IMR-90 (cell line): ENCODE data around the gene HOXD13. TPM values are rescaled to one million over a fixed set of nuclear protein-coding genes. Genes with fewer than 3 reads are reported as not detected.

ENCODE experiments used
- ATAC-seq: fragments of 200-7000 bp; cut with Tn5 transposase; 2 replicates; pipeline ENCODE4 v1.9.1; 2020; ENCODE audit warnings: low read depth, mild to moderate bottlenecking, moderate library complexity
- BruUV-seq: library from RNA; stranded (reverse); fragments of 400-500 nt; replicated peaks from 2 replicates; lab custom pipeline; 2021; lab: Mats Ljungman, UMichigan
- CTCF ChIA-PET: fragments of 300-600 bp; formaldehyde crosslinking; extraction: SDS; loops from one replicate; lab custom pipeline; 2021; ENCODE audit warnings: antibody characterized with exemption; lab: Yijun Ruan, JAX
- POLR2A ChIA-PET: fragments of 300-600 bp; sonication (Branson Sonifier 250); formaldehyde crosslinking; loops from one replicate; lab custom pipeline; 2022; ENCODE audit warnings: antibody characterized with exemption; ENCODE audit not compliant: unreplicated experiment; lab: Charles Lee
- DNase-seq: peaks from one replicate; pipeline ENCODE4 v3.0.0; 2013
- H2AFZ ChIP-seq: replicated peaks from 2 replicates; pipeline ENCODE3; 2013; ENCODE audit warnings: low read length, mild to moderate bottlenecking; ENCODE audit not compliant: poor library complexity
- H2AK5ac ChIP-seq: 2 replicates; pipeline ENCODE4 v1.6.1; 2013; ENCODE audit warnings: low read depth, low read length, inconsistent platforms
- H2AK9ac ChIP-seq: replicated peaks from 2 replicates; pipeline ENCODE3; 2013; ENCODE audit warnings: mild to moderate bottlenecking, low read depth, low read length, moderate library complexity; ENCODE audit not compliant: poor library complexity
- H2BK120ac ChIP-seq: 2 replicates; pipeline ENCODE4 v1.6.1; 2013; ENCODE audit warnings: low read depth, low read length, inconsistent platforms
- H2BK15ac ChIP-seq: 3 replicates; pipeline ENCODE4 v1.6.1; 2013; ENCODE audit warnings: low read depth, low read length, inconsistent platforms
- H2BK20ac ChIP-seq: 2 replicates; pipeline ENCODE4 v1.6.1; 2013; ENCODE audit warnings: low read depth, mild to moderate bottlenecking, inconsistent platforms, low read length, moderate library complexity
- H2BK5ac ChIP-seq: 2 replicates; pipeline ENCODE4 v1.6.1; 2013; ENCODE audit warnings: mild to moderate bottlenecking, low read depth, low read length, inconsistent platforms; ENCODE audit not compliant: poor library complexity, severe bottlenecking
- H3K14ac ChIP-seq: replicated peaks from 2 replicates; pipeline ENCODE4 v1.6.1; 2013; ENCODE audit warnings: low read depth, low read length, inconsistent platforms
- H3K18ac ChIP-seq: 2 replicates; pipeline ENCODE4 v1.6.1; 2013; ENCODE audit warnings: low read depth, low read length, control low read depth
- H3K23ac ChIP-seq: 2 replicates; pipeline ENCODE4 v1.6.1; 2013; ENCODE audit warnings: low read depth, low read length, inconsistent platforms
- H3K27ac ChIP-seq: 2 replicates; pipeline ENCODE4 v1.5.1; 2013; ENCODE audit warnings: mild to moderate bottlenecking, control low read depth, low read length; ENCODE audit not compliant: insufficient read depth
- H3K27me3 ChIP-seq: 2 replicates; pipeline ENCODE4 v1.6.1; 2013; ENCODE audit warnings: low read length; ENCODE audit not compliant: control insufficient read depth, insufficient read depth
- H3K36me3 ChIP-seq: 2 replicates; pipeline ENCODE4 v1.6.1; 2013; ENCODE audit warnings: low read length, mixed read lengths; ENCODE audit not compliant: control insufficient read depth, insufficient read depth
- H3K4ac ChIP-seq: 2 replicates; pipeline ENCODE4 v1.6.1; 2013; ENCODE audit warnings: low read depth, low read length, inconsistent platforms
- H3K4me1 ChIP-seq: 2 replicates; pipeline ENCODE4 v1.6.1; 2013; ENCODE audit warnings: low read length, mixed read lengths; ENCODE audit not compliant: control insufficient read depth, insufficient read depth
- H3K4me2 ChIP-seq: 2 replicates; pipeline ENCODE4 v1.6.1; 2013; ENCODE audit warnings: low read depth, mild to moderate bottlenecking, control low read depth, low read length, moderate library complexity
- H3K4me3 ChIP-seq: 2 replicates; pipeline ENCODE4 v1.5.1; 2013; ENCODE audit warnings: low read depth, mild to moderate bottlenecking, control low read depth, low read length, moderate library complexity; ENCODE audit not compliant: insufficient read depth
- H3K56ac ChIP-seq: 2 replicates; pipeline ENCODE4 v1.6.1; 2013; ENCODE audit warnings: low read length, inconsistent platforms; ENCODE audit not compliant: insufficient read depth; ENCODE audit errors: extremely low read depth
- H3K79me1 ChIP-seq, 2 experiments: 2 replicates each; pipeline ENCODE4 v1.6.1; 2013; ENCODE audit warnings: low read length in 2 of 2, inconsistent platforms in 1 of 2, low read depth in 1 of 2
- H3K9ac ChIP-seq: 2 replicates; pipeline ENCODE4 v1.6.1; 2013; ENCODE audit warnings: low read depth, low read length, control low read depth
- H3K9me1 ChIP-seq: 2 replicates; pipeline ENCODE4 v1.6.1; 2013; ENCODE audit warnings: low read length, inconsistent platforms; ENCODE audit not compliant: insufficient read depth
- H3K9me3 ChIP-seq: 2 replicates; pipeline ENCODE4 v1.6.1; 2013; ENCODE audit warnings: low read length; ENCODE audit not compliant: control insufficient read depth, insufficient read depth
- H4K20me1 ChIP-seq: 2 replicates; pipeline ENCODE4 v1.6.1; 2013; ENCODE audit warnings: low read length, inconsistent platforms; ENCODE audit not compliant: insufficient read depth
- H4K5ac ChIP-seq: 2 replicates; pipeline ENCODE4 v1.6.1; 2013; ENCODE audit warnings: mild to moderate bottlenecking, low read depth, low read length, control low read depth
- H4K8ac ChIP-seq, 2 experiments: 2 replicates each; pipeline ENCODE4 v1.6.1; 2013; ENCODE audit warnings: low read depth in 2 of 2, low read length in 2 of 2, control low read depth in 1 of 2, inconsistent platforms in 1 of 2
- H4K91ac ChIP-seq: 2 replicates; pipeline ENCODE4 v1.6.1; 2013; ENCODE audit warnings: low read depth, low read length, inconsistent platforms; ENCODE audit not compliant: insufficient read depth
- BHLHE40 ChIP-seq: fragments of 150-350 bp; IDR thresholded peaks from 2 replicates; pipeline ENCODE4 v1.6.1; 2016; ENCODE audit warnings: mild to moderate bottlenecking, low read depth, low read length
- CEBPB ChIP-seq: IDR thresholded peaks from 2 replicates; pipeline ENCODE4 v1.6.1; 2012; ENCODE audit warnings: low read depth, low read length, improper control_type of control experiment
- CHD1 ChIP-seq: IDR thresholded peaks from 2 replicates; pipeline ENCODE4 v1.6.1; 2012; ENCODE audit warnings: low read depth, low read length, improper control_type of control experiment
- CTCF ChIP-seq: conservative IDR thresholded peaks from 2 replicates; pipeline ENCODE4 v1.5.1; 2012; ENCODE audit warnings: mild to moderate bottlenecking, low read depth, low read length, improper control_type of control experiment
- ELK1 ChIP-seq: fragments of 150-350 bp; IDR thresholded peaks from 2 replicates; pipeline ENCODE4 v1.6.1; 2016; ENCODE audit warnings: low read depth, mild to moderate bottlenecking, low read length, moderate library complexity, borderline replicate concordance
- FOS ChIP-seq: fragments of 150-350 bp; IDR thresholded peaks from 2 replicates; pipeline ENCODE4 v1.6.1; 2016; ENCODE audit warnings: low read depth, low read length
- MAFK ChIP-seq: IDR thresholded peaks from 2 replicates; pipeline ENCODE4 v1.6.1; 2012; ENCODE audit warnings: low read depth, low read length, improper control_type of control experiment
- MXI1 ChIP-seq: IDR thresholded peaks from 2 replicates; pipeline ENCODE4 v1.6.1; 2012; ENCODE audit warnings: low read depth, mild to moderate bottlenecking, low read length, moderate library complexity, borderline replicate concordance
- NFE2L2 ChIP-seq: fragments of 150-350 bp; IDR thresholded peaks from 2 replicates; pipeline ENCODE4 v1.6.1; 2016; ENCODE audit warnings: low read depth, mild to moderate bottlenecking, low read length
- POLR2A ChIP-seq: IDR thresholded peaks from 2 replicates; pipeline ENCODE4 v1.6.1; 2012; ENCODE audit warnings: mild to moderate bottlenecking, low read depth, low read length
- RAD21 ChIP-seq: IDR thresholded peaks from 2 replicates; pipeline ENCODE4 v1.6.1; 2012; ENCODE audit warnings: low read length, improper control_type of control experiment
- RCOR1 ChIP-seq: IDR thresholded peaks from 2 replicates; pipeline ENCODE4 v1.6.1; 2012; ENCODE audit warnings: mild to moderate bottlenecking, low read length, improper control_type of control experiment; ENCODE audit not compliant: insufficient replicate concordance
- RFX5 ChIP-seq: IDR thresholded peaks from 2 replicates; pipeline ENCODE4 v1.8.0; 2012; ENCODE audit warnings: low read depth, mild to moderate bottlenecking, low read length, moderate library complexity
- SMC3 ChIP-seq: fragments of 150-350 bp; IDR thresholded peaks from 2 replicates; pipeline ENCODE4 v1.6.1; 2016; ENCODE audit warnings: low read depth, mild to moderate bottlenecking, antibody characterized with exemption, low read length, moderate library complexity
- USF2 ChIP-seq: fragments of 150-350 bp; IDR thresholded peaks from 2 replicates; pipeline ENCODE4 v1.6.1; 2017; ENCODE audit warnings: mild to moderate bottlenecking, antibody characterized with exemption, low read length, low read depth
- WGBS, 2 experiments: methylation state at CpG; one replicate each; pipeline versions ENCODE4 v1.1.5 to v1.1.7; 2013; ENCODE audit warnings: missing lambda C conversion rate in 2 of 2; ENCODE audit not compliant: insufficient read length in 1 of 2; ENCODE audit errors: extremely low coverage in 2 of 2; 5-methylcytosine and 5-hydroxymethylcytosine counted together
- dilution Hi-C: fragments of 300-500 bp; cut with HindIII; formaldehyde crosslinking; loops from one replicate; pipeline ENCODE4 v1.14.3; 2018; ENCODE audit warnings: low sequenced_read_pairs; ENCODE audit not compliant: unreplicated experiment
- in situ Hi-C: fragments of 300-500 bp; cut with MboI; formaldehyde crosslinking; loops from 3 replicates; pipeline ENCODE4 v1.14.3; 2019; ENCODE audit warnings: low sequenced_read_pairs, inconsistent platforms, mixed read lengths
- intact Hi-C: fragments of 100-400 bp; cut with micrococcal nuclease; formaldehyde crosslinking; loops from 2 replicates; pipeline ENCODE4 v1.10.0; 2022
- polyA plus RNA-seq, 3 experiments: library from polyadenylated mRNA; depleted of rRNA; stranded (reverse); fragments of >200 nt; gene quantifications; 2 replicates each; pipeline ENCODE4 v1.2.3, GENCODE V29; 2012; ENCODE audit warnings: low replicate concordance in 1 of 3
- total RNA-seq: library from RNA; depleted of rRNA; stranded (reverse); fragments of >200 nt; gene quantifications from 2 replicates; pipeline ENCODE4 v1.2.3, GENCODE V29; 2012

HOXD13 gene
- total and polyA plus RNA-seq, 2 of the 4 experiments (the other 2 are of a cell fraction): not detected

- intact Hi-C loops: loop anchor here (1.0 to 2.0 kb wide), 4 partner anchors 315 to 675 kb away; no protein-coding TSS in a partner anchor
- Histone ChIP-seq H3K9me1 (no peaks in the 10 kb centered on the region), H3K4ac (no peak overlapping the region), H4K8ac (no peak overlapping the region), H2AK5ac (no peak overlapping the region), H3K36me3 (no peaks in the 10 kb centered on the region), H4K91ac (no peak overlapping the region), H3K27ac (no peak overlapping the region), H2BK15ac (no peak overlapping the region), H3K14ac (no peak overlapping the region), H3K18ac (no peak overlapping the region), H2BK5ac (no peak overlapping the region), H3K4me3 (peak overlapping the region; percentile 50), H2BK20ac (no peak overlapping the region), H2AK9ac (no peak overlapping the region), H3K4me2 (peak overlapping the region; percentile 79), H3K27me3 (peaks cover 74% of the 10 kb centered on the region), H3K23ac (no peak overlapping the region), H2BK120ac (no peak overlapping the region), H2AFZ (peak overlapping the region; percentile 88), H4K20me1 (no peaks in the 10 kb centered on the region), H3K79me1 (no peaks in the 10 kb centered on the region), H4K5ac (no peak overlapping the region), H3K56ac (no peak overlapping the region), H3K9ac (no peak overlapping the region), H3K9me3 (peaks cover 3% of the 10 kb centered on the region), H3K4me1 (no peaks in the 10 kb centered on the region)
- WGBS, 2 experiments: no CpG with 5 or more reads among the region's 41 CpGs
- dilution Hi-C loops: no loop called here
- no TSS peak for BruUV-seq
- CTCF ChIA-PET: interaction anchor here (0.5 to 2.5 kb wide), 23 partner anchors 8 to 1199 kb away, joined by 3 to 24 read pairs (median 4); no protein-coding TSS in a partner anchor
- no peak for DNase-seq
- ATAC-seq: no peak
- in situ Hi-C loops: loop anchor here (5.0 kb wide), 1 partner anchor 412 kb away; no protein-coding TSS in a partner anchor
- POLR2A ChIA-PET: no interaction called here
- TF ChIP-seq NFE2L2 (no peak), RAD21 (no peak), USF2 (no peak), FOS (no peak), ELK1 (no peak), CTCF (no peak), RCOR1 (no peak), CEBPB (no peak), BHLHE40 (no peak), SMC3 (no peak), CHD1 (no peak), RFX5 (no peak), MXI1 (no peak), MAFK (no peak), POLR2A (no peak)
These were observed 47.4 kb downstream of the HOXD13 start for GRCh38 chr2:176139661-176140512.
